ENCODE data around the gene ADGRE3.

ADGRE3 gene

DNA sequence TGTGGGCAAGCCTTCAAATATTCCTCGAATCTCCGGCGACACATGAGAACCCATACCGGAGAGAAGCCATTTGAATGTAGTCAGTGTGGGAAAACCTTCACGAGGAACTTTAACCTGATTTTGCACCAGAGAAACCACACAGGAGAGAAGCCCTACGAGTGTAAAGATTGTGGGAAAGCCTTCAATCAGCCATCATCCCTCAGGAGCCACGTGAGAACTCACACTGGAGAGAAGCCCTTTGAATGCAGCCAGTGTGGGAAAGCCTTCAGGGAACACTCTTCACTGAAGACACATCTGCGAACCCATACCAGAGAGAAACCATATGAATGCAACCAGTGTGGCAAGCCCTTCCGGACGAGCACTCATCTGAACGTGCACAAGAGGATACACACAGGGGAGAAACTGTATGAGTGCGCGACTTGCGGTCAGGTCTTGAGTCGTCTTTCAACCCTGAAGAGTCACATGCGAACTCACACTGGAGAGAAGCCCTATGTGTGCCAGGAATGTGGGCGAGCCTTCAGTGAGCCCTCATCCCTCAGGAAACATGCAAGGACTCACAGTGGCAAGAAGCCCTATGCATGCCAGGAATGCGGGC, 44.0 kb upstream of the ADGRE3 start:
- Histone ChIP-seq H3K4me3 (ENCODE audit: low read depth, low read length, poor library complexity, severe bottlenecking) (no peak overlapping the region), H3K36me3 (ENCODE audit: insufficient read depth, low read length) (peaks cover 36% of the 10 kb centered on the region), H3K9me2 (ENCODE audit: low read depth, low read length) (no peaks in the 10 kb centered on the region), H3K79me2 (ENCODE audit: insufficient read depth, low read length) (no peaks in the 10 kb centered on the region), H2AFZ (ENCODE audit: low read length) (no peak overlapping the region), H4K20me1 (ENCODE audit: insufficient read depth, low read length) (no peaks in the 10 kb centered on the region), H3K9ac (ENCODE audit: low read length) (no peak overlapping the region), H3F3A (ENCODE audit: insufficient read depth, low read length) (no peaks in the 10 kb centered on the region), H3K27ac (ENCODE audit: low read depth, low read length, poor library complexity, severe bottlenecking) (no peak overlapping the region), H3K4me1 (ENCODE audit: insufficient read depth, low read length, severe bottlenecking) (no peaks in the 10 kb centered on the region), H3K4me2 (ENCODE audit: low read length) (no peak overlapping the region), H3K27me3 (ENCODE audit: insufficient read depth, low read length) (no peaks in the 10 kb centered on the region), H3K9me3 (ENCODE audit: low read length) (peaks cover 43% of the 10 kb centered on the region)
- TF ChIP-seq EZH2 (IDR thresholded peaks at IDR 0.05; ENCODE audit: borderline replicate concordance, low read length): no peak
- TF ChIP-seq CTCF (IDR thresholded peaks at IDR 0.05; ENCODE audit: low read length): no peak

- H3K36me3 ChIP-seq (ENCODE audit: insufficient read depth, low read length): peaks cover 36% of the 10 kb centered on the region
These were observed 41.2 kb upstream of the ADGRE3 start for GRCh38 chr19:14715841-14716240.

DNA sequence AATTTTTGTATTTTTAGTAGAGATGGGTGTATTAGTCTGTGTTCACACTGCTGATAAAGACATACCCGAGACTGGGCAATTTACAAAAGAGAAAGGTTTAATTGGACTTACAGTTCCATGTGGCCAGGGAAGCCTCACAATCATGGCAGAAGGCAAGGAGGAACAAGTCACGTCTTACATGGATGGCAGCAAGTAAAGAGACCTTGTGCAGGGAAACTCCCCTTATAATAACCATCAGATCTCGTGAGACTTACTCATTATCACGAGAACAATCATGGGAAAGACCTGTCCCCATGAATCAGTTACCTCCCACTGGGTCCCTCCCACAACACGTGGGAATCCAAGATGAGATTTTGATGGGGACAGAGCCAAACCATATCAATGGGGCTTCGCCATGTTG, 29.8 kb upstream of the ADGRE3 start:
- Histone ChIP-seq H3K4me1 (ENCODE audit: insufficient read depth, low read length, severe bottlenecking) (no peaks in the 10 kb centered on the region), H3K36me3 (ENCODE audit: insufficient read depth, low read length) (peaks cover 74% of the 10 kb centered on the region), H3K79me2 (ENCODE audit: insufficient read depth, low read length) (no peaks in the 10 kb centered on the region), H3K27ac (ENCODE audit: low read depth, low read length, poor library complexity, severe bottlenecking) (no peak overlapping the region), H4K20me1 (ENCODE audit: insufficient read depth, low read length) (no peaks in the 10 kb centered on the region), H3K9ac (ENCODE audit: low read length) (no peak overlapping the region), H3K4me3 (ENCODE audit: low read depth, low read length, poor library complexity, severe bottlenecking) (no peak overlapping the region), H3K4me2 (ENCODE audit: low read length) (no peak overlapping the region), H3K27me3 (ENCODE audit: insufficient read depth, low read length) (no peaks in the 10 kb centered on the region), H3K9me3 (ENCODE audit: low read length) (peaks cover 5% of the 10 kb centered on the region; the same call in 1 of the 2 replicates), H3K9me2 (ENCODE audit: low read depth, low read length) (no peaks in the 10 kb centered on the region), H2AFZ (ENCODE audit: low read length) (no peak overlapping the region), H3F3A (ENCODE audit: insufficient read depth, low read length) (no peaks in the 10 kb centered on the region)
- TF ChIP-seq EZH2 (IDR thresholded peaks at IDR 0.05; ENCODE audit: borderline replicate concordance, low read length) (no peak), CTCF (IDR thresholded peaks at IDR 0.05; ENCODE audit: low read length) (no peak)

More at GRCh38 chr19:14715841-14716240, 41.2 kb upstream of the ADGRE3 start:
- no peaks in the 10 kb centered on the region for H3K27me3 ChIP-seq (ENCODE audit: insufficient read depth, low read length)
- TF ChIP-seq EZH2 (IDR thresholded peaks at IDR 0.05; ENCODE audit: borderline replicate concordance, low read length): no peak
- no peak for TF ChIP-seq CTCF (IDR thresholded peaks at IDR 0.05; ENCODE audit: low read length)
- no peak overlapping the region for H3K4me2 ChIP-seq (ENCODE audit: low read length)
- no peaks in the 10 kb centered on the region for H3F3A ChIP-seq (ENCODE audit: insufficient read depth, low read length)
- no peaks in the 10 kb centered on the region for H3K4me1 ChIP-seq (ENCODE audit: insufficient read depth, low read length, severe bottlenecking)
- no peak overlapping the region for H3K9ac ChIP-seq (ENCODE audit: low read length)
- no peak overlapping the region for H3K27ac ChIP-seq (ENCODE audit: low read depth, low read length, poor library complexity, severe bottlenecking)
- H3K9me3 ChIP-seq (ENCODE audit: low read length): peaks cover 38% of the 10 kb centered on the region
- H4K20me1 ChIP-seq (ENCODE audit: insufficient read depth, low read length): no peaks in the 10 kb centered on the region
- no peaks in the 10 kb centered on the region for H3K79me2 ChIP-seq (ENCODE audit: insufficient read depth, low read length)
- no peak overlapping the region for H2AFZ ChIP-seq (ENCODE audit: low read length)
- no peaks in the 10 kb centered on the region for H3K9me2 ChIP-seq (ENCODE audit: low read depth, low read length)
- H3K4me3 ChIP-seq (ENCODE audit: low read depth, low read length, poor library complexity, severe bottlenecking): no peak overlapping the region

Data from OCI-LY1 (cell line).